ENCODE results near the gene AFAP1. TPM values are rescaled to one million over a fixed set of nuclear protein-coding genes. Genes with fewer than 3 reads are reported as not detected.

The AFAP1 gene
- total RNA-seq, 1 donor from 2014 or later = 84.9 TPM

- H3K4me1 ChIP-seq = peaks cover 0 to 13% of the 10 kb centered on the region in 2 donors
- H3K27ac ChIP-seq = no peak overlapping the region
Observed at GRCh38 chr4:7868892-7869471, 70.7 kb downstream of the AFAP1 start.

DNA sequence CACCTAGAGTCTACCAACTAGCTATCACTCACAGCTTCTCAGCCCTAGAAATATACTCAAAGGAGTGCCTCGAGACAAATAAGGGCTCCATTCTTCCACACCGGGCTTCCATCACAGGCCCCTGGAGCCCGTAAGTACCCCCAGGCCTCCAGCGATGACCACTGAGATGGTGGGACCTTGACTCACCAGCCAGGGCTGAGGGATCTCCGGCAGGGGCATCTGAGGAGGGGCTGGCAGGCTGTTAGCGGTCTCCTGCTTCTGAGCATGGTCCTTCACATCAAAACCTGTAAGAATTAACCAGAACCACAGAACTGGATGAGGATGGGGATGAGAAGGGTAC, 71.3 kb downstream of the AFAP1 start:
- DNase-seq (ENCODE audit: low spot score in 2 of 2) = peak in 1 of 2 donors; percentile 60
- H3K4me3 ChIP-seq = no peak overlapping the region
- H3K36me3 ChIP-seq = peaks cover 0 to 12% of the 10 kb centered on the region in 2 donors
- TF ChIP-seq, protein P1, sequence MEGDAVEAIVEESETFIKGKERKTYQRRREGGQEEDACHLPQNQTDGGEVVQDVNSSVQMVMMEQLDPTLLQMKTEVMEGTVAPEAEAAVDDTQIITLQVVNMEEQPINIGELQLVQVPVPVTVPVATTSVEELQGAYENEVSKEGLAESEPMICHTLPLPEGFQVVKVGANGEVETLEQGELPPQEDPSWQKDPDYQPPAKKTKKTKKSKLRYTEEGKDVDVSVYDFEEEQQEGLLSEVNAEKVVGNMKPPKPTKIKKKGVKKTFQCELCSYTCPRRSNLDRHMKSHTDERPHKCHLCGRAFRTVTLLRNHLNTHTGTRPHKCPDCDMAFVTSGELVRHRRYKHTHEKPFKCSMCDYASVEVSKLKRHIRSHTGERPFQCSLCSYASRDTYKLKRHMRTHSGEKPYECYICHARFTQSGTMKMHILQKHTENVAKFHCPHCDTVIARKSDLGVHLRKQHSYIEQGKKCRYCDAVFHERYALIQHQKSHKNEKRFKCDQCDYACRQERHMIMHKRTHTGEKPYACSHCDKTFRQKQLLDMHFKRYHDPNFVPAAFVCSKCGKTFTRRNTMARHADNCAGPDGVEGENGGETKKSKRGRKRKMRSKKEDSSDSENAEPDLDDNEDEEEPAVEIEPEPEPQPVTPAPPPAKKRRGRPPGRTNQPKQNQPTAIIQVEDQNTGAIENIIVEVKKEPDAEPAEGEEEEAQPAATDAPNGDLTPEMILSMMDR (IDR thresholded peaks at IDR 0.05) = no peak
- intact Hi-C loops (cut with DNase I) = no loop called here
- no peaks in the 10 kb centered on the region for H3K27me3 ChIP-seq
- no peaks in the 10 kb centered on the region for H3K9me3 ChIP-seq
- no peak overlapping the region for H3K27ac ChIP-seq
- peaks cover 0 to 13% of the 10 kb centered on the region in 2 donors for H3K4me1 ChIP-seq

More at GRCh38 chr4:7868892-7869471, 70.7 kb downstream of the AFAP1 start:
- peak in 1 of 2 donors; percentile 18 for DNase-seq (ENCODE audit: low spot score in 2 of 2)
- no peak overlapping the region for H3K4me3 ChIP-seq
- no peaks in the 10 kb centered on the region for H3K9me3 ChIP-seq
- intact Hi-C loops (cut with DNase I) = no loop called here
- TF ChIP-seq, protein P1 (IDR thresholded peaks at IDR 0.05) = no peak
- H3K27me3 ChIP-seq = no peaks in the 10 kb centered on the region
- peaks cover 0 to 12% of the 10 kb centered on the region in 2 donors for H3K36me3 ChIP-seq

DNA sequence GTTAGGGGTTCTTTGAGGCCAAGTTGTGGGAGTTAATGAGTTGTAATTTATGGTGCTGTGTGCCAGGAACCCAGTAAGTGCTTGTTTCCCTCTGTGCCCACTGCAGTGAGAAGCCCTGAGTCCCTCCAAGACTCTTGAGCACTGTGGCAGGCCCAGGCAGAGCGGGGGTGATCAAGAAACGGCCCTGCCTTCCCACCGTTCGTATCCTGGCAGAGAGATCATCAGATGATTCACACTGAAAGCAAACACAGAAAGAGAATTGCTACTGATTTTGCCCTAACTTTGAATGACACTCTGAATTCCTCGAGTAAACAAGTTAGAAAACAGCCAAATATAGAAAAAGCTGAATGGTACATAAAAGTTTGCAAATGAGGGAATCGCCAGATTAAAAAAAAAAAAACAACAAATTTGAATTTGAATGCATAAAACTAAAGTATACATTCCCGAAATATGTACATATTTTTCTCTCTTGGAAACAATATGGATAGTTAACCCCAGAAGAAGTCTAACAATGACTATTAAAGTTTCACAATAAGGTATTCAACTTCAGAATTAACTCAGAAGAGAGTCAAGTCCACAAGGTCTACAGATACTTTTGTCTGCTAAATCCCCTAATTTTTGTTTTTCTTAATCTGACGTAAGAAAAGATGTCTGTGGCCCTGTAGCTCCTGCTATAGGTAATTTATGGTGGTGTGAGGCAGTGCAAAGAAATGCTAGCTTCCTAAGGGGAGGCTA, 71.8 kb downstream of the AFAP1 start:
- Histone ChIP-seq H3K27ac (no peak overlapping the region), H3K36me3 (peaks cover 0 to 12% of the 10 kb centered on the region in 2 donors), H3K27me3 (no peaks in the 10 kb centered on the region), H3K9me3 (no peaks in the 10 kb centered on the region), H3K4me3 (no peak overlapping the region), H3K4me1 (peaks cover 0 to 13% of the 10 kb centered on the region in 2 donors)
- intact Hi-C loops (cut with DNase I) = no loop called here
- TF ChIP-seq, protein P1 (IDR thresholded peaks at IDR 0.05) = no peak
- DNase-seq (ENCODE audit: low spot score in 2 of 2) = peak in 1 of 2 donors; percentile 53

- intact Hi-C loops (cut with DNase I) = no loop called here
- H3K36me3 ChIP-seq = peaks cover 0 to 12% of the 10 kb centered on the region in 2 donors
- H3K27me3 ChIP-seq = no peaks in the 10 kb centered on the region
- H3K4me3 ChIP-seq = no peak overlapping the region
- peak in 1 of 2 donors; percentile 56 for DNase-seq (ENCODE audit: low spot score in 2 of 2)
- no peaks in the 10 kb centered on the region for H3K9me3 ChIP-seq
- H3K4me1 ChIP-seq = peaks cover 0 to 12% of the 10 kb centered on the region in 2 donors
- H3K27ac ChIP-seq = no peak overlapping the region
- TF ChIP-seq, protein P1 (IDR thresholded peaks at IDR 0.05) = no peak
Observed at GRCh38 chr4:7867191-7867590, 72.5 kb downstream of the AFAP1 start.

DNA sequence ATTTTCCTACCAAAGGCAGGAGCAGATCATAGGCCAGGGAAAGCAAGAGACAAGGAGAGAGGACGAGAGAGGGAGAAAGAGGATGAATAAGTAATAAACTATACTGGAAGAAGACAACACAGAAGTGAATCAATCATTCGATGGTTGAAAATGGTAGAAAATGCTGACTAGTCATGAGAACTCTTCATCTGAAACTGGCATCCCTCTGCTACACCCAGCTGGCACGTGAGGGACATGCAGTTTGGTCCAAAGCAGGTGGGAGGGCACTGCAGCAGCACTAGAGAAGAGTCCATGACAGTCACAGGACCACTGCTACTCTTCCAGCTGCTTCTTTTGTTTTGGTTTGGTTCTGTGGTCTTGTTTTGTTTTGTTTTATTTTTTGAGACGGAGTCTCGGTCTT, 74.1 kb downstream of the AFAP1 start:
- Histone ChIP-seq H3K27me3 (no peaks in the 10 kb centered on the region), H3K4me1 (no peaks in the 10 kb centered on the region), H3K9me3 (no peaks in the 10 kb centered on the region), H3K27ac (no peak overlapping the region), H3K36me3 (peaks cover 0 to 12% of the 10 kb centered on the region in 2 donors), H3K4me3 (no peak overlapping the region)
- TF ChIP-seq, protein P1 (IDR thresholded peaks at IDR 0.05) = no peak
- intact Hi-C loops (cut with DNase I) = no loop called here
- DNase-seq (ENCODE audit: low spot score in 2 of 2) = no peak
